ENCODE data around the gene FOXP1. TPM values are rescaled to one million over a fixed set of nuclear protein-coding genes. Genes with fewer than 3 reads are reported as not detected.

Gene FOXP1
- total and polyA plus RNA-seq, 2 donors (not counting 1 experiment from before 2014, with no cell fraction given), result 91.1 to 508 TPM

DNA sequence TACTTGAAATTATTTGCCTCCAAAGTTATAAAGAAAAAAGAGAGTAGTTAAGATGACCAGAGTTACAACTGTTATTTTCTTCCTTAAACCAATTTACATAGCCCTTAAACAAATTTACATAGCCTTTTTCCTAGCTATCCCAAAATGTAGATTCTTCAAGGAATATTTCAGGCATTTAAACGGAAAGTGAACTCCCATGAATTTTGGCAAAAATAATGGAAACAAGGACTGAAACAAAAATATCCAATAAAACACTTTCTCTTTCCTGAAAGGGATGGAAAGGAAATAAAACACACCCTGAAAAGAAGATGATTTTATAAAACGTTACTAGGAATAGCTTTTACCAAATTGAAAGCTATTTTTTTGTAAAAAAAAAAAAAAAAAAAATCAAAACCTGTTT lies 418.6 kb downstream of the FOXP1 start:
- Histone ChIP-seq H3K27ac (ENCODE audit: low read length in 2 of 2) (no peak overlapping the region), H3K4me2 (replicated peaks; ENCODE audit: low read depth, low read length, poor library complexity, severe bottlenecking) (no peak overlapping the region), H3K9me3 (ENCODE audit: control extremely low read depth in 1 of 3, control insufficient read depth in 2 of 3, insufficient read depth in 1 of 3, low read length in 2 of 3) (no peaks in the 10 kb centered on the region), H3K4me3 (ENCODE audit: control extremely low read depth in 1 of 5, extremely low read depth in 1 of 5, insufficient read depth in 1 of 5, low read depth in 2 of 5, low read length in 4 of 5) (no peak overlapping the region), H3K27me3 (replicated peaks in 1 of 4; ENCODE audit: control extremely low read depth in 1 of 4, control insufficient read depth in 3 of 4, insufficient read depth in 4 of 4, low read length in 3 of 4) (no peaks in the 10 kb centered on the region), H3K36me3 (replicated peaks in 1 of 2; ENCODE audit: control extremely low read depth in 1 of 2, control insufficient read depth in 1 of 2, extremely low read depth in 1 of 2, insufficient read depth in 2 of 2, low read length in 1 of 2) (peaks cover 16 to 30% of the 10 kb centered on the region in 2 experiments), H3K9ac (ENCODE audit: low read length) (no peak overlapping the region), H3K79me2 (ENCODE audit: control insufficient read depth, insufficient read depth, low read length) (peaks cover 78% of the 10 kb centered on the region), H4K20me1 (ENCODE audit: control insufficient read depth, insufficient read depth, low read length, poor library complexity, severe bottlenecking) (peaks cover 5% of the 10 kb centered on the region), H2AFZ (ENCODE audit: insufficient read depth, low read depth, low read length, poor library complexity, severe bottlenecking) (no peak overlapping the region), H3K4me1 (ENCODE audit: control insufficient read depth in 2 of 2, insufficient read depth in 2 of 2, low read length in 2 of 2) (peaks cover 2 to 4% of the 10 kb centered on the region in 2 donors)
- Mint-ChIP-seq H3K4me3 (no peak overlapping the region), H3K4me1 (peaks cover 36% of the 10 kb centered on the region), H3K9me3 (ENCODE audit: insufficient read depth) (no peaks in the 10 kb centered on the region), H3K27ac (no peak overlapping the region), H3K27me3 (no peaks in the 10 kb centered on the region)
- no peak for TF ChIP-seq EZH2 (IDR thresholded peaks at IDR 0.05; ENCODE audit: borderline replicate concordance, insufficient read depth, low read depth, low read length, poor library complexity, severe bottlenecking)
- TF ChIP-seq, protein P1, sequence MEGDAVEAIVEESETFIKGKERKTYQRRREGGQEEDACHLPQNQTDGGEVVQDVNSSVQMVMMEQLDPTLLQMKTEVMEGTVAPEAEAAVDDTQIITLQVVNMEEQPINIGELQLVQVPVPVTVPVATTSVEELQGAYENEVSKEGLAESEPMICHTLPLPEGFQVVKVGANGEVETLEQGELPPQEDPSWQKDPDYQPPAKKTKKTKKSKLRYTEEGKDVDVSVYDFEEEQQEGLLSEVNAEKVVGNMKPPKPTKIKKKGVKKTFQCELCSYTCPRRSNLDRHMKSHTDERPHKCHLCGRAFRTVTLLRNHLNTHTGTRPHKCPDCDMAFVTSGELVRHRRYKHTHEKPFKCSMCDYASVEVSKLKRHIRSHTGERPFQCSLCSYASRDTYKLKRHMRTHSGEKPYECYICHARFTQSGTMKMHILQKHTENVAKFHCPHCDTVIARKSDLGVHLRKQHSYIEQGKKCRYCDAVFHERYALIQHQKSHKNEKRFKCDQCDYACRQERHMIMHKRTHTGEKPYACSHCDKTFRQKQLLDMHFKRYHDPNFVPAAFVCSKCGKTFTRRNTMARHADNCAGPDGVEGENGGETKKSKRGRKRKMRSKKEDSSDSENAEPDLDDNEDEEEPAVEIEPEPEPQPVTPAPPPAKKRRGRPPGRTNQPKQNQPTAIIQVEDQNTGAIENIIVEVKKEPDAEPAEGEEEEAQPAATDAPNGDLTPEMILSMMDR (IDR thresholded peaks at IDR 0.05), result no peak
- no peak for DNase-seq
- no peak for ATAC-seq (ENCODE audit: low read depth)
- intact Hi-C loops (cut with micrococcal nuclease), result no loop called here
- ChIA-PET CTCF (interaction anchor here (0.9 kb wide), 1 partner anchor 34 kb away, joined by 3 read pairs; no protein-coding TSS in a partner anchor), POLR2A (no interaction called here)
- no CpG with 5 or more reads among the region's 2 CpGs for WGBS (ENCODE audit: insufficient coverage)

DNA sequence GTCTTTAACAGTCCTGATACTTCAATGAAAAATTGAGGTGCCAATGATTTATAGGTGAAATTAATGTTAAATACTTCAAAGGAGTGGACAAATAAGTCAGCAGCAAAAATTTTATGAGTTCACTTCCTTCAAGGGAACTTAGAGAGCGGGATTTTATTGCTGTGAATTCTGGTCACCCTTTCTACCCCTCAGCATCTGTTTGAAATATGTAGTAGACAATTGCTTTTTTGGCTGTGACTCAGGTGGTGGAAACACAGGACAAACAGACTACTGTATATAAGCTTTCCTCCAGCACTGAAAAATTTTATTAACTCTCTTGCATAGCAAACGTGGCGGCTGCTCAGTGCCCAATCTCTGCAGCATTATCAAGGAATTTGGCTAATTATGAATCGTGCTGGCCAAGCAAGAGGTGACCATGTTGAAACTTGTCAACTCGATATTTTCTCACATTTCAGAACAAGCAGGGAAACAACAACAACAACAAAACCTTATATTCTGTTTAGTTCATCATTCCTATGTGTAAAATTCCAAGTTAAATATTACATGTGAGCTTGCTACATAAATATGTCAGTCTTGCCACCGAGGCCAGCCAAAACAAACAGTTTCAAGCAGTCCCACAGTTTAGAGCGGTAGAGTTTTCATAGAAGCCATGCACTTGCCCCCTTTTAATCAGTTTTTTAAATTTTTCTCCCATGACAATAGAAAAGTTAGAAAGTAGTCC lies 420.2 kb downstream of the FOXP1 start:
- Histone ChIP-seq H3K27me3 (replicated peaks in 1 of 4; ENCODE audit: control extremely low read depth in 1 of 4, control insufficient read depth in 3 of 4, insufficient read depth in 4 of 4, low read length in 3 of 4) (no peaks in the 10 kb centered on the region), H3K36me3 (replicated peaks in 1 of 2; ENCODE audit: control extremely low read depth in 1 of 2, control insufficient read depth in 1 of 2, extremely low read depth in 1 of 2, insufficient read depth in 2 of 2, low read length in 1 of 2) (peaks cover 14 to 30% of the 10 kb centered on the region in 2 experiments), H3K4me1 (ENCODE audit: control insufficient read depth in 2 of 2, insufficient read depth in 2 of 2, low read length in 2 of 2) (peaks cover 2 to 4% of the 10 kb centered on the region in 2 donors), H3K4me3 (ENCODE audit: control extremely low read depth in 1 of 5, extremely low read depth in 1 of 5, insufficient read depth in 1 of 5, low read depth in 2 of 5, low read length in 4 of 5) (no peak overlapping the region), H3K27ac (ENCODE audit: low read length in 2 of 2) (no peak overlapping the region), H3K79me2 (ENCODE audit: control insufficient read depth, insufficient read depth, low read length) (peaks cover 79% of the 10 kb centered on the region), H3K4me2 (replicated peaks; ENCODE audit: low read depth, low read length, poor library complexity, severe bottlenecking) (no peak overlapping the region), H2AFZ (ENCODE audit: insufficient read depth, low read depth, low read length, poor library complexity, severe bottlenecking) (no peak overlapping the region), H3K9ac (ENCODE audit: low read length) (no peak overlapping the region), H4K20me1 (ENCODE audit: control insufficient read depth, insufficient read depth, low read length, poor library complexity, severe bottlenecking) (peaks cover 4% of the 10 kb centered on the region), H3K9me3 (ENCODE audit: control extremely low read depth in 1 of 3, control insufficient read depth in 2 of 3, insufficient read depth in 1 of 3, low read length in 2 of 3) (no peaks in the 10 kb centered on the region)
- DNase-seq (no peak), ATAC-seq (ENCODE audit: low read depth) (no peak)
- TF ChIP-seq, protein P1 (IDR thresholded peaks at IDR 0.05), result no peak
- no peak for TF ChIP-seq EZH2 (IDR thresholded peaks at IDR 0.05; ENCODE audit: borderline replicate concordance, insufficient read depth, low read depth, low read length, poor library complexity, severe bottlenecking)
- intact Hi-C loops (cut with micrococcal nuclease), result no loop called here
- Mint-ChIP-seq H3K4me3 (no peak overlapping the region), H3K27ac (no peak overlapping the region), H3K9me3 (ENCODE audit: insufficient read depth) (no peaks in the 10 kb centered on the region), H3K27me3 (no peaks in the 10 kb centered on the region), H3K4me1 (peaks cover 31% of the 10 kb centered on the region)
- WGBS (ENCODE audit: insufficient coverage), result 100% methylated on average over 3 of the region's 7 CpGs
- ChIA-PET CTCF (no interaction called here), POLR2A (no interaction called here)

All from B cell (primary cell).